Spleen (tissue), 7 donors: Measurements from ENCODE around the gene FBXO3.
A peak's percentile ranks its signal among the peaks of the same experiment; 100 is the strongest.

Source experiments
- POLR2A ChIP-seq, 3 donors: fragments of 450-650 bp; IDR thresholded peaks; one replicate each; pipeline ENCODE4 v1.5.1; 2017; ENCODE audit warnings: antibody characterized with exemption in 3 of 3, mild to moderate bottlenecking in 1 of 3
- POLR2AphosphoS5 ChIP-seq, 3 donors: sonication (generic); formaldehyde crosslinking; IDR thresholded peaks; one replicate each; pipeline ENCODE4 v1.5.1; 2017; ENCODE audit warnings: antibody characterized with exemption in 3 of 3
- TF ChIP-seq, protein P1 (sequence below), 11 experiments: fragments of 200-600 bp in 7 of 11; fragments of 450-650 bp in 4 of 11; sonication (generic) in 4 of 11; IDR thresholded peaks in 8 of 11; conservative IDR thresholded peaks in 3 of 11; 1 replicate in 7 of 11; 2 replicates in 4 of 11; pipeline versions ENCODE4 v1.4.0 to v1.8.0; 2016 to 2021; ENCODE audit warnings: antibody characterized with exemption in 11 of 11, inconsistent platforms in 4 of 11, mild to moderate bottlenecking in 1 of 11
- donor health status: DM: no; HTN: no; CAD: no; lungs with moderate emphysema.
- donor health status: DM: no; HTN: no; CAD: no.
- donor health status: DM: no; HTN: no; CAD: no.

DNA sequence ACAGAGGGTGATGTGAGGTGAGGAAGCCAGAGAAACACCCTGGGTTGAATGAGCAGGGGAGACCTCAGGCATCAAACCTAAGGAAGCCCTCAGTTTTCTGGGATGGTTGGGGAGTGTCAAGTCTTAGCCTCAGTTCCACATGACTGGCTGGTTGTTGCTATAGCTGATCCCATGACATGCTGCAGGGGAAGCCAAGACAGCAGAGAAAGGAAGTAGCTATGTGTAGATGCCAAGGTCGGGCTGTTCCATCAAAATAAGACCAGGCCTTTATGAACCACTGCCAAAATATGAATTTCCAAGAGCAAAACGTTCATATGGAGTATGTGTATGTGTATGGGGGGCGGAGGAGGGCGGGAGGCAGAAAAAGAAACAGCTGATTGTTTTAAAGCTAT lies 49.7 kb downstream of the FBXO3 start:
- TF ChIP-seq, protein P1, sequence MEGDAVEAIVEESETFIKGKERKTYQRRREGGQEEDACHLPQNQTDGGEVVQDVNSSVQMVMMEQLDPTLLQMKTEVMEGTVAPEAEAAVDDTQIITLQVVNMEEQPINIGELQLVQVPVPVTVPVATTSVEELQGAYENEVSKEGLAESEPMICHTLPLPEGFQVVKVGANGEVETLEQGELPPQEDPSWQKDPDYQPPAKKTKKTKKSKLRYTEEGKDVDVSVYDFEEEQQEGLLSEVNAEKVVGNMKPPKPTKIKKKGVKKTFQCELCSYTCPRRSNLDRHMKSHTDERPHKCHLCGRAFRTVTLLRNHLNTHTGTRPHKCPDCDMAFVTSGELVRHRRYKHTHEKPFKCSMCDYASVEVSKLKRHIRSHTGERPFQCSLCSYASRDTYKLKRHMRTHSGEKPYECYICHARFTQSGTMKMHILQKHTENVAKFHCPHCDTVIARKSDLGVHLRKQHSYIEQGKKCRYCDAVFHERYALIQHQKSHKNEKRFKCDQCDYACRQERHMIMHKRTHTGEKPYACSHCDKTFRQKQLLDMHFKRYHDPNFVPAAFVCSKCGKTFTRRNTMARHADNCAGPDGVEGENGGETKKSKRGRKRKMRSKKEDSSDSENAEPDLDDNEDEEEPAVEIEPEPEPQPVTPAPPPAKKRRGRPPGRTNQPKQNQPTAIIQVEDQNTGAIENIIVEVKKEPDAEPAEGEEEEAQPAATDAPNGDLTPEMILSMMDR (IDR thresholded peaks at IDR 0.05 in 8 of 11, conservative IDR thresholded peaks at IDR 0.05 in 3 of 11) = no peak
- TF ChIP-seq POLR2AphosphoS5 (IDR thresholded peaks at IDR 0.05) (peak in 1 of 3 donors; percentile 44), POLR2A (IDR thresholded peaks at IDR 0.05) (no peak)
